ENCODE data around the gene COX5B.
A peak's percentile ranks its signal among the peaks of the same experiment; 100 is the strongest.
"Not testable (repeated sequence)": the region's sequence is repeated elsewhere in the genome, so short reads cannot be mapped to it uniquely, and the experiment has no call there.

Gene COX5B

GRCh38 chr2:97645695-97646629 is at the start of gene COX5B:
Gene COX5B (plus strand): TSS chr2:97646062. CDS start chr2:97646087, 25 bp downstream.
- DNase-seq, result peak; percentile 96

- DNase-seq, result not testable (repeated sequence)
Observed at GRCh38 chr2:97596180-97596579, 49.7 kb upstream of the COX5B start.

DNA sequence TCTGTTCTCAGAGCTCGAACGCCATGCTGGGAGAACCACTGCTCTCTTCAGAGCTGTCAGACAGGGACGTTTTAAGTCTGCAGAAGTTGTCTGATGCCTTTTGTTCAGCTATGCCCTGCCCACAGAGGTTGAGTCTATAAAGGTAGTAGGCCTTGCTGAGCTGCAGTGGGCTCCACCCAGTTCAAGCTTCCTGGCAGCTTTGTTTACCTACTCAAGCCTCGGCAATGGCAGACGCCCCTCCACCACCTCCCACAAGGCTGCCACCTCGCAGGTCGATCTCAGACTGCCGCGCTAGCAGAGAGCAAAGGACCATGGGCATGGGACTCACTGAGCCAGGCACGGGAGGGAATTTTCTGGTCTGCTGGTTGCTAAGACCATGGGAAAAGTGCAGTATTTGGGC is 44.3 kb upstream of the COX5B start:
- not testable (repeated sequence) for DNase-seq

DNA sequence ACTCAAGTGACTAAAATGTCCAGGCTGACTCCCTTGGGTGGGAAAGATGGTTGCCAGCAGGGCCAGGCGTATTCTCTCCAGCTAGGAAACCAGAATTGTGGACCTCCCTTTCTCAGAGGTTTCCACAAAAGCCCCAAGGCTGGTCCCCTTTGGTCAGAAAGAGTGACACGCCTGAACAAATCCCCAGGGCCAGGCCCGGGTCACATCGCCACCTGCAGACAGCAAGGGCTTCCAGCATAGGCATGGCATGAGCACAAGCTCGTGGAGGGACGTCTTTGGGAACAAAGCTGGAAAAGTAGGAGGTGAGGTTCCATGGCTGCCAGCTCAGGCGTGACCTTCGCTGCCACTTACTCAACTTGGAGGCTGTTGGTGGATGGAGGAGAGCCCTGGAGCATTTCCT is 40.8 kb upstream of the COX5B start:
- DNase-seq, result not testable (repeated sequence)

- not testable (repeated sequence) for DNase-seq
Observed at GRCh38 chr2:97605524-97606339, 40.1 kb upstream of the COX5B start.

DNA sequence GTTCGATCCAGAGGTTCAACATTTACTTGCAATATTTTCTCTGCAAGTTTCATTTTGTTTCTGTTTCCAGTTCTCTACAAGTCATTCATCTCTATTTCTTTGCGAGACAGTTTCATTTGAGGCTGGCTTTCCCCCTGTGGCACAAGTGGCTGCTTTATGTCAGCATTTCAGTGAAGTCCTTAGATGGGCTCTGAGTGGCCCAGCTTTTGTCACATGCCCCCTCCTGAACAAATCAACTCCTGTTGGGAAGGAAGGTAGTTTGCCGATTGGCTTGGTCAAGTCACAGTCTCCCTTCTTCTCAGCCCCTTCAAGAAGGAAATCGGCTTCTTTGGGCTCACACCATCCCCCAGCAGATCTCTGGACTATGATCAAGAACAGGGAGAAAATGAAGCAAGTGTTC is 37.1 kb upstream of the COX5B start:
- not testable (repeated sequence) for DNase-seq

DNA sequence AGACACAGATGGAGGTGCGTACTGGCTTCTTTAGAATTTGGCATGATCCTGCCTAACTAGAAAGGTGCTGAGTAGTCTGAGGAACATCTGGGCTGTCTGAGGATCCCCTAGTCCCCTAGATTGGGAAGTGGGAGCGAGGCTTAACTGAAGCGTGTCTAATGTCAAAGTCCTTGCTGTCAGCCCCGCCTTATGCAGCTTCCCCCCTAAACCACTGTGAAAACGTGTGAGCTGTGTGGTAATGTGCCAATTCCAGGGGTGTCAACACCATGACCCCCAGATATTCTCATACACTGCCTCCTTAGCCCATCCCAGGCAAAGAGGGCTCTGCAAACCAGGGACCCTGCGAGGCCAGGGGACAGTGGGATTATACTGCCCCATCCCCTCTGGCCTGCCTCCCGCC is 34.0 kb upstream of the COX5B start:
- not testable (repeated sequence) for DNase-seq

- not testable (repeated sequence) for DNase-seq
Observed at GRCh38 chr2:97615746-97616145, 30.1 kb upstream of the COX5B start.

- DNase-seq, result no peak
Observed at GRCh38 chr2:97617911-97618310, 28.0 kb upstream of the COX5B start.

DNA sequence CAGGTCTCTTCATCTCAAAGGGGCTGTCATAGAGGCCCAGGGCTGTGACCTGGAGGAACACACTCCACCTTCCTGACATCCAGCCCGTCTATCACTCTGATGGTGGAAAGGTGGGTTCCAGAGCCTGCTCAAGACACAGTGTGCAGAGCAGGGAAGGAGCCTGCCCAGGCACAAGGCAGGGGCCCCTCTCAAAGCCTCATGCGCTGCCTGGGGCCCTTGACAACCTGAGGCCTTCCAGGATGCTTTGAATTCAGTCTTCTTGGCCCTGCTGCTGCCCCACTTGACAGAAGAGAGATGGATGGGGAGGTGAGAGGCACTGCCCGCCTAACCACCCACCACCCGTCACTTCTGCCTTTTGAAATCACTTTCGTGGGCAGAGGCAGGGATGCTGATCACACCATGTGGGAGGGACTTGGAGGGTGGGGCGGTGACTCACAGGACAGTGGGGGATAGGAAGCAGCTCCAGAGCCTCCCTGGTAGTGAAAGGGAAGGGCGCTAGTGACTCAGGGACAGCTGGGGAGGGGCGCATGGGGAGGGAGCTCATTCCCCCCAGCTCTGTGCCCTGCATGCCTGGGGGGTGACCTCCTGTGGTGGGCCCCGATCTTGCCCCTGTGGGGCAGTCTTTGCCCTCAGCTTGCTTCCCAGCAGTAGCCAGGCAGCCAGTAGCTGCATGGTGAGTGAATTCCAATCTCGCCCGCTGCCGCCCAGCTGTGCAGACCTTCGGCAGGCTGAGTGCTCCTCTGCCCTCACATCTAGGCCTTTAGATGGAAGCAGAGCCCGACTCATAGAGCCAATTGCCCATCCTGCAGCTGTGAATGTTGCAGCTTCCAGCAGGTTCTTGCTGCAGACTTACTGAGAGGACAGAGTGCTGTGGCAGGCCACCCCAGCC is 26.7 kb upstream of the COX5B start:
- not testable (repeated sequence) for DNase-seq

DNA sequence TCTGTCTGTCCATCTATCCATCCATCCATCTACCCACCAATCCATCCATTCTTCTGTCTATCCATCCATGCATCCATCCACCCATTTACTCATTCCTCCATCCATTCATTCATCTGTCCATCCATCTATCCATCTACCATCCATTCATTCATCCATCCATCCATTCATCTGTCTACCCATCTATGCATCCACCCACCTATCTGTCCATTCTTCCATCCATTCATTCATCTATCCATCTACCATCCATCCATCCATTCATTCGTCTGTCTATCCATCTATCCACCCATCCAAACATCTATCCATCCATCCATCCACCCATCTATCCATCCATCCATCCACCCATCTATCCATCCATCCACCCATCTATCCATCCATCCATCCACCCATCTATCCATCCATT is 25.4 kb upstream of the COX5B start:
- not testable (repeated sequence) for DNase-seq

DNA sequence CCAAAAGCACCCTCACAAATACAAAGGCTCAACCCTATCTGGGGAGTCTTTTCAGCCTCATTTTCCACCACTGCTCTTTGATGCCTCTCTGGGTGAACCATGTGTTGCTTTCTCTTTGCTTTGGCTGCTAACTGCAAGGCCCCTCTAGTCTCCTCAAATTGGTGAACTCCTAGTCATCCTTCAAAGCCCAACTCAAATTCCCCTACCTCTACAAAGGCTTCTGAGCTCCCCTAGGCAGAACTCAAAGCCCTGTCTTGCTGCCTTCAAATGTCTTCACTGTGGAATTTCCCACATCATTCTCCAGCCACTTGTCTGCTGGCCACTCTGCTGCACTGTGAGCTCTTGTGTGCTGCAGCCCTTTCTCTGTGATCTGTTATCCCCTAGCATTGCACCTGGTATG is 22.9 kb upstream of the COX5B start:
- DNase-seq, result not testable (repeated sequence)

DNA sequence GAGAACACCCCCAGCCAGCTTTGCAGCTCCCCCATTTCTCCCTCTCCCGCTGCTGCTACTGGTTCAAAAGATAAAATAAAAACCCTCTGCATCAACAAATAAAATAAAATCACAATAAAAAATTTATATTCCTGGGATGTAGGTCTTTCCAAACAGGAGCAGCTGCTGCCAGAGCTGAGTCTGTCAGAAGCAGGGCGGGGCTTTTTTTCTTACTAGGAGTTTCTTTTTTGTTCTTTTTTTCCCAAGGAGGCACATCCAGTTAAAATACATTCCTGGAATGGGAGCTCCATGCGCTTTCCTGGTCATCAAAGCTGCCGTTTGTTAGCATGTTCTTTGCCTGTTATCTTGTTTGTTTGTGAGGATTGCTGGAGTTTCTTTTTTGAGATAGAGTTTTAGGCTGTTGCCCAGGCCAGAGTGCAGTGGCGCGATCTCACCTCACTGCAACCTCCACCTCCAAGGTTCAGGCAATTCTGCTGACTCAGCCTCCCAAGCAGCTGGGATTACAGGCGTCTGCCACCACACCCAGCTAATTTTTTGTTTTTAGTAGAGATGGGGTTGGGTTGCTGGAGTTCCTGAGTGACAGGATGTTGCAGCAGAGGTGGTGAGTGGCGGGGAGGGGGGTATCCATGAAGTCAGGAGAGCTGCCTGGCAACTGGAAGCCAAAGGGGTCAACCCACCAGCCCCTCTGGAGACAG is 20.4 kb upstream of the COX5B start:
- DNase-seq, result not testable (repeated sequence)

DNA sequence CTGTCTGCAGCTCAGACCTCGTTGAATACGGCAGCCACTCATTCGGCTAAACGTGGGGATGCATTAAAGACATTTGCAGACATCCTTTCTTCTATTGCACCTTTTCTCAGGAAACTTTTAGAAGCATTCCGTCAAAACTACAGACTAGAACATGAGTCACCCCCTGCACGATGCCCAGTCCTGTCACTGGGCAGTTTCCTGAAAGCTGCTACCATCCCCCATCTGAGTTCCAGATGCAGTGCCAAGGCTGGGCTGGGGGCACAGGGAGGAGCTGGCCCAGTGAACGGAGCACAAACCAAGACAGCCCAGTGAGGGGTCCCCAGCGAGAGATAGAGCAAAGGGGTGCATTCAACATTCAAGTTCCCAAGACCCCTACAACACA is 19.8 kb upstream of the COX5B start:
- not testable (repeated sequence) for DNase-seq

DNA sequence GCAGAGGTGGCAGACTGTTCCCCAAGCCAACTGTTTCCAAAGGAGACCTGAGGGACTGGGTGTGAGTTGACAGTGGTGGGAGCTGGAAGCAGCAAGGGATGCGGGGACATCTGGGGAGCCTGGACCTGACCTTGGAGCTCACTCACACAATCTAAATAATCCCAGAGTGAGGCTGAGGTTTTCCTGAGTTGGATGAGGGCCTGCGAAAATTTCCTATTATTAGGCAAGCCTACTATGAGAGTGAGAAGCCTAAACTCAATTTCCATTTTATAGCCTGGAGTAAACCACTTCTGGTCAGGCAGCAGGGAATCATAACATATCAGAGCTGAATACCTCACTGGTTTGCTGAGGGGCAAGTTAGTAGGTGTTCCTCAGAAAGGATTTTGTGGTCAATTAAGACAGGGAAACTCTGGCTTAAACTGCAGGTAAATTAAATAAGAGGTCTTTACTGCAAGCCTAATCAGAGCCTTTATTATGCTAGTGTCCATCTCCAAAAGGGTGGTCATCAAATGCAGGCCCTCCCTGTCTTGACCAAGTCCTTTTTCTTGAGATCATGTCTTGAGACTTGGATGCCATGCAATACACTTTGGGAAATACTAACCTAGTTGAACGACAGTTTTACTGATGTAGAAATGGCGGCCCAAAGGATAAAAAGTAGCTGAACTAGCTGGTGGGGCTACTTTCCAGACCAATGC is 1.7 kb upstream of the COX5B start:
- DNase-seq, result no peak

- DNase-seq, result no peak
Observed at GRCh38 chr2:97645112-97645694, 659 bp upstream of the COX5B start.

- no peak for DNase-seq
Observed at GRCh38 chr2:97646977-97647376, 1.1 kb downstream of the COX5B start.

DNA sequence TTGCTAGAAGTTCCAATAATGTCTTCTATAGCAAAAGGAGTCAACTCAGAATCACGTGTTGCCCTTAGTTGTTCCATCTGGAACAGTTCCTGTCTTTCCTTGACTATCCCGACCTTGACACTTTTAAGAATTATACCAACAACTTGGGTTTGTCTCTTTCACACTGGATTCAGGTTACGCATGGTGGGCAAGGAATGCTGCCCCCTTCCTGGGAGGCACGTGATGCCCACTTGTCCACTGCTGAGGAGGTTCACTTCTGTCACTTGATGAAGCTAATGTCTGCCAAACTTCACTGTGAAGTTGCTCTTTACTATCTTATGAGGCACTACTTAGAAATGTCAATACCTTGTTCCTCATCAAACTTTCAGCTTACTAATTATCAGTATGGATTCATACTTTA is 5.3 kb downstream of the COX5B start:
- DNase-seq, result no peak

- no peak for DNase-seq
Observed at GRCh38 chr2:97653473-97653872, 7.6 kb downstream of the COX5B start.

GRCh38 chr2:97653874-97654273 is 8.0 kb downstream of the COX5B start:
- no peak for DNase-seq

- DNase-seq, result no peak
Observed at GRCh38 chr2:97654309-97654708, 8.4 kb downstream of the COX5B start.

Data from NCI-H1092 (cell line).